Measurements from ENCODE around the gene PRKACA. TPM values are rescaled to one million over a fixed set of nuclear protein-coding genes. Genes with fewer than 3 reads are reported as not detected.

PRKACA gene
- total RNA-seq (ENCODE audit: unreplicated experiment) = 82.9 TPM
- long read RNA-seq, partial matches to known transcripts = 0 of 6 reads
- long read RNA-seq, other reads (novel, unspliced or antisense) = 6 of 6 reads

DNA sequence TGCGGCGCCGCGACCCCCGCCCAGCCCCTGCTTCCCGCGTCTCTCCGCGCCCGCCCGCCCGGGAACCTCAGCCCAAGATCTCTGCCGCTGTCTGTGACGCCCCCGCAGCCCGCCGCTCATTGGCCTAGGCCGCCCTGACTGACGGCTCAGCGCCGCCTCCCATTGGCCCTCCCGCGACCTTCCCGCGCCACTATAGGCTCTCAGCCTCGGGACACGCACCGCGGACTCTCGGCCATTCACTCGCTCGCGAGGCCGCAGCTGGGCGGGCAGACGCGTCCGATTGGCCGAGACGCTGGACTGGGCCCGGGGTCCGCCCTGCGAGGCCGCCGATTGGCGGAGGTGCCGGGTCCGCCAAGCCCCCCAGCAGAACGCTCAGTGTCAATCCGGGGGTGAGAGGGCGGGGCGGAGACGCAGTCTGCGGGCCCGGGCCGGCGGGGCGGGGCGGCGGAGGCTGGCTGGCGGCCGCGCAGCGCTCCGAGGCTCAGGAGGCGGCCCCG is at the start of gene PRKACA:
Gene PRKACA, minus strand, starts transcription at position 95 of the 497 bp plus-strand sequence. CDS start 215 bp downstream, outside the sequence.
- Mint-ChIP-seq H3K4me1 (ENCODE audit: low read depth, unreplicated experiment) (peaks cover 19% of the 10 kb centered on the region), H3K9me3 (ENCODE audit: unreplicated experiment) (peaks cover 5% of the 10 kb centered on the region), H3K27ac (ENCODE audit: unreplicated experiment) (peak within 1 kb of the TSS; percentile 86), H3K27me3 (ENCODE audit: unreplicated experiment) (peaks cover 14% of the 10 kb centered on the region), H3K36me3 (ENCODE audit: unreplicated experiment) (no peaks in the 10 kb centered on the region), H3K4me3 (ENCODE audit: unreplicated experiment) (peak within 1 kb of the TSS; percentile 92)
- peak; percentile 99 for DNase-seq
- TF ChIP-seq, protein P1, sequence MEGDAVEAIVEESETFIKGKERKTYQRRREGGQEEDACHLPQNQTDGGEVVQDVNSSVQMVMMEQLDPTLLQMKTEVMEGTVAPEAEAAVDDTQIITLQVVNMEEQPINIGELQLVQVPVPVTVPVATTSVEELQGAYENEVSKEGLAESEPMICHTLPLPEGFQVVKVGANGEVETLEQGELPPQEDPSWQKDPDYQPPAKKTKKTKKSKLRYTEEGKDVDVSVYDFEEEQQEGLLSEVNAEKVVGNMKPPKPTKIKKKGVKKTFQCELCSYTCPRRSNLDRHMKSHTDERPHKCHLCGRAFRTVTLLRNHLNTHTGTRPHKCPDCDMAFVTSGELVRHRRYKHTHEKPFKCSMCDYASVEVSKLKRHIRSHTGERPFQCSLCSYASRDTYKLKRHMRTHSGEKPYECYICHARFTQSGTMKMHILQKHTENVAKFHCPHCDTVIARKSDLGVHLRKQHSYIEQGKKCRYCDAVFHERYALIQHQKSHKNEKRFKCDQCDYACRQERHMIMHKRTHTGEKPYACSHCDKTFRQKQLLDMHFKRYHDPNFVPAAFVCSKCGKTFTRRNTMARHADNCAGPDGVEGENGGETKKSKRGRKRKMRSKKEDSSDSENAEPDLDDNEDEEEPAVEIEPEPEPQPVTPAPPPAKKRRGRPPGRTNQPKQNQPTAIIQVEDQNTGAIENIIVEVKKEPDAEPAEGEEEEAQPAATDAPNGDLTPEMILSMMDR (IDR thresholded peaks at IDR 0.05; ENCODE audit: partially characterized antibody, unreplicated experiment) = no peak

DNA sequence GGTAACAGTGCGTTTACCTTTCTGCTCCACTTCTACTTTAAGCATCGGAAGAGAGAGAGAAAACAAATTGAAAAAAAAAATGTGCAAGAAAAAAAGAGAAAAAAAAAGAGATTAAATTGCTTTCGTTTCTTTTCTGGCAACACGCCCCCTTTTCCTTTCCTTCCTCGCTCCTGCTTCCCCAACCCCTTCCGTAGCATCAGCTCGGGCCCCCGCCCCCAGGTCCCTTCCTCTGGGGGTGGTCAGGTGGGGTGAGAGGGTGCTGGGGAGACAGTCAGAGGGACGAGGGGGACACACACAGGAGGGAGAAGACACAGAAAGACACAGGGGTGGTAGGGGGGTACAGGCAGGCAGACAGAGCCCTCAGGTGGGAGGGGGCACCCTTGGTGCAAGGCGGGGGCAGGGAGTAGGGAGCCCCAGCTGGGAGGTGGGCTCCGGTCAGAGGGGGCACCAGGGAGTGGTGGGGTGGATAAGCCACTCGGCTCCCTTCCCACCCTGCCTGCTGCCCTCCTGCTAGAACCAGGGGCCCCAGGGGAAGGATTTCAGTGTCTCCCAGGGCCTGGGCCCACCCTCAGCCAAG is 49.5 kb upstream of the PRKACA start:
- Mint-ChIP-seq H3K27me3 (ENCODE audit: unreplicated experiment) (peaks cover 13% of the 10 kb centered on the region), H3K9me3 (ENCODE audit: unreplicated experiment) (peaks cover 5% of the 10 kb centered on the region), H3K4me1 (ENCODE audit: low read depth, unreplicated experiment) (peaks cover 19% of the 10 kb centered on the region), H3K36me3 (ENCODE audit: unreplicated experiment) (peaks cover 8% of the 10 kb centered on the region), H3K4me3 (ENCODE audit: unreplicated experiment) (no peak overlapping the region), H3K27ac (ENCODE audit: unreplicated experiment) (no peak overlapping the region)
- DNase-seq = no peak
- TF ChIP-seq, protein P1 (IDR thresholded peaks at IDR 0.05; ENCODE audit: partially characterized antibody, unreplicated experiment) = no peak

DNA sequence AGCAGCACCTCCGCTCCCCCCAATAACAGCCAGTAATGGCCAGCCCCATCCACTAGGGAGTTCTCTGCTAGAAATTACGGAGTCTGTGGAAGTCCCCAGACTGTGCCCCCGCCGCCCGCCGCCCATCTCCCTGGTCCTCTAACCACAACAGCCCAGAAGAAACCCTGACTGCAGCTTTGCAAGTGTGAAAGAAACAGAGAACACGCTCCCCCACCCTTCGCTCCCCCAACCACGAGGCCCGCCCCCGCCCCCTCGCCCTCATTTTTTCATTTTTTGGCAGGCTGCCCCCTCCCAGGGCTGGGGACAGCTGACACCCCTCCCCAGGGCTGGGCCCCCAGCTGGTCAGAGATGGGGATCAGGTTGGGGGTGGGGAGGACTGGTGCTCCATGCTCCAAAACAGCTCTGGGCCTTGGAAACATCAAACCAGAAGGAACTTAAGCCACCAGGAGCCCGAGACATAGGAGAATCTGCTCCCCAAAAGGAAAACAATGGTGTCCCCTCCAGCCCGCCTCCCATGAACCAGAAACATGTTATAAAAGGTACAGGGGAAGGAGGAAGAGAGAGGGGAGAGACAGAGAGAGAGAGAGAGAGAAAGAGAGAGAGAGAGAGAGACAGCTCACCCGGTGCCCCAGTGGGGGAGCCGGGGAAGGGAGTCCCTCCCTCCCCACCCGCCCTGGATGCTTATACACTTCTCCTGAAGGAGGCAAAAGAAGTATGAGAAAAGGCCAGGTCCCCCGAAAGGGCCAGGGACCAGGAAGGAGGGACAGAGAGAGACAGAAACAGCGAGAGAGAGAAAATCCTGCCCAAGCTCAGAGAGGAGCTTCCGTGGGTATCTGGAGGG is 48.6 kb upstream of the PRKACA start:
- H3K27me3 Mint-ChIP-seq (ENCODE audit: unreplicated experiment) = peaks cover 16% of the 10 kb centered on the region
- H3K9me3 Mint-ChIP-seq (ENCODE audit: unreplicated experiment) = peaks cover 5% of the 10 kb centered on the region
- no peak for DNase-seq
- H3K4me1 Mint-ChIP-seq (ENCODE audit: low read depth, unreplicated experiment) = peaks cover 19% of the 10 kb centered on the region
- TF ChIP-seq, protein P1 (IDR thresholded peaks at IDR 0.05; ENCODE audit: partially characterized antibody, unreplicated experiment) = no peak
- H3K27ac Mint-ChIP-seq (ENCODE audit: unreplicated experiment) = no peak overlapping the region
- peaks cover 6% of the 10 kb centered on the region for H3K36me3 Mint-ChIP-seq (ENCODE audit: unreplicated experiment)
- H3K4me3 Mint-ChIP-seq (ENCODE audit: unreplicated experiment) = no peak overlapping the region

DNA sequence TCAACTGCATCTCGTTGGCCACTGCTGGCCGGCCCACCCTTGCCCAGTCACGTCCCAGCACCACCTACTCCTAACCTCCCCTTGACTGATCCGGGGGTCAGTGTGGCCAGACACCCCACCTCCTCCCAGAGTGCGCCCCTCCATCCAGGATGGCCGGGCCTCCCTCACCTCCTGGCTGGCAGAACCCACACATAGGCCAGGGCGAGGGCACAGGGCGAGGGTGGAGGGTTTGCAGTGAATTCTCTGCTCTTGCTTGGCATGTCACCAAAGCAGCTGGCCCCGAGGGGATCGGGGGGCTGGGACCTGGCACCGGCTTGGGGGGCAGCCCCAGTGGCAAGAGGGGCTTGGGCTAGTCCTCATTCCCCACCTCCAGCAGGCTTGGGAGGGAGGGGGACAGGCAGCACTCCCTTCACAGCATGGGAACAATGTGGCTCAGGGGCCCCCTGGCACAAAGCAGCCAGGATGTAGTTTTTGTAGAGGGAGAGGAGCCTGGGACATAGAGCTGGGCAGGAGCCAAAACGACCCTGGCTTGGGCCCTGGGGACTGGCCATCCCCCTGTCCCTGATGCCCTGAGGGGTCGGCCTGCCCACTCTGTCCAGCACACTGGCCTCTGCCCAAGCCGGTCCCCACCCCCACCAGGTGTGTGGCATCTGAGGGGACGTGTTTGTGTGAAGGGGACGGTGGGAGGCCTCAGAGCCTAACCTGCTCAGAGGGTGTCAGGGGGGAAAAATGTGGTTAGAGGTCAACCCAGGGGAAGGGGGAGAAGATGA is 47.3 kb upstream of the PRKACA start:
- H3K4me1 Mint-ChIP-seq (ENCODE audit: low read depth, unreplicated experiment) = peaks cover 24% of the 10 kb centered on the region
- no peak overlapping the region for H3K27ac Mint-ChIP-seq (ENCODE audit: unreplicated experiment)
- peaks cover 6% of the 10 kb centered on the region for H3K9me3 Mint-ChIP-seq (ENCODE audit: unreplicated experiment)
- H3K36me3 Mint-ChIP-seq (ENCODE audit: unreplicated experiment) = no peaks in the 10 kb centered on the region
- TF ChIP-seq, protein P1 (IDR thresholded peaks at IDR 0.05; ENCODE audit: partially characterized antibody, unreplicated experiment) = no peak
- H3K27me3 Mint-ChIP-seq (ENCODE audit: unreplicated experiment) = peaks cover 9% of the 10 kb centered on the region
- no peak overlapping the region for H3K4me3 Mint-ChIP-seq (ENCODE audit: unreplicated experiment)
- DNase-seq = no peak

Data from glutamatergic neuron (in vitro differentiated cells).